ENCODE measurements around the gene SMYD2. TPM values are rescaled to one million over a fixed set of nuclear protein-coding genes. Genes with fewer than 3 reads are reported as not detected.

Gene SMYD2
- total RNA-seq, 1 experiment from 2014 or later = 27.2 TPM

GRCh38 chr1:214316593-214316992 is 35.6 kb downstream of the SMYD2 start:
- Histone ChIP-seq H3K9me2 (ENCODE audit: insufficient read depth) (no peaks in the 10 kb centered on the region), H3K79me2 (ENCODE audit: insufficient read depth, low read length) (no peaks in the 10 kb centered on the region), H3K9me3 (ENCODE audit: control insufficient read depth in 1 of 2, insufficient read depth in 1 of 2, low read depth in 1 of 2, low read length in 2 of 2) (no peaks in the 10 kb centered on the region), H4K20me1 (ENCODE audit: insufficient read depth) (no peaks in the 10 kb centered on the region), H3K36me3 (ENCODE audit: control insufficient read depth in 1 of 2, insufficient read depth in 2 of 2, low read length in 2 of 2) (no peaks in the 10 kb centered on the region), H3K27me3 (ENCODE audit: insufficient read depth, low read length) (no peaks in the 10 kb centered on the region), H3K4me1 (ENCODE audit: control insufficient read depth in 1 of 2, insufficient read depth in 2 of 2, low read length in 2 of 2) (no peaks in the 10 kb centered on the region), H3K27ac (ENCODE audit: low read depth, low read length) (no peak overlapping the region), H2AFZ (ENCODE audit: low read depth, low read length, poor library complexity, severe bottlenecking) (no peak overlapping the region), H3K4me2 (ENCODE audit: low read length) (no peak overlapping the region), H3K9ac (ENCODE audit: low read length) (no peak overlapping the region), H3K4me3 (replicated peaks in 1 of 2; ENCODE audit: low read depth in 1 of 2, low read length in 2 of 2) (no peak overlapping the region)
- no TSS peak for BruUV-seq (replicated peaks)
- ChIA-PET RAD21 (ENCODE audit: low non-redundant PET in 1 of 2, low total read pairs in 2 of 2, uncharacterized antibody in 2 of 2, unreplicated experiment in 2 of 2) (no interaction called here), CTCF (interaction anchor here (1.4 kb wide), 1 partner anchor 16 kb away, joined by 7 read pairs; no protein-coding TSS in a partner anchor), POLR2A (no interaction called here)
- ATAC-seq (no peak), DNase-seq (ENCODE audit: low read depth, low spot score) (no peak)
- intact Hi-C loops (cut with micrococcal nuclease) = no loop called here
- no peak for TF ChIP-seq ELF1 (IDR thresholded peaks at IDR 0.05; ENCODE audit: borderline replicate concordance, low read depth)

- RAD21 ChIA-PET (ENCODE audit: low non-redundant PET in 1 of 2, low total read pairs in 2 of 2, uncharacterized antibody in 2 of 2, unreplicated experiment in 2 of 2) = no interaction called here
- ATAC-seq = no peak
- CTCF ChIA-PET = interaction anchor here (0.9 to 2.3 kb wide), 3 partner anchors 15 to 103 kb away, joined by 3 to 8 read pairs (median 7); no protein-coding TSS in a partner anchor
- Histone ChIP-seq H3K9me2 (ENCODE audit: insufficient read depth) (no peaks in the 10 kb centered on the region), H3K27me3 (ENCODE audit: insufficient read depth, low read length) (no peaks in the 10 kb centered on the region), H3K9ac (ENCODE audit: low read length) (no peak overlapping the region), H3K79me2 (ENCODE audit: insufficient read depth, low read length) (no peaks in the 10 kb centered on the region), H2AFZ (ENCODE audit: low read depth, low read length, poor library complexity, severe bottlenecking) (no peak overlapping the region), H3K9me3 (ENCODE audit: control insufficient read depth in 1 of 2, insufficient read depth in 1 of 2, low read depth in 1 of 2, low read length in 2 of 2) (no peaks in the 10 kb centered on the region), H3K27ac (ENCODE audit: low read depth, low read length) (no peak overlapping the region), H3K4me3 (replicated peaks in 1 of 2; ENCODE audit: low read depth in 1 of 2, low read length in 2 of 2) (no peak overlapping the region), H3K36me3 (ENCODE audit: control insufficient read depth in 1 of 2, insufficient read depth in 2 of 2, low read length in 2 of 2) (no peaks in the 10 kb centered on the region), H4K20me1 (ENCODE audit: insufficient read depth) (no peaks in the 10 kb centered on the region), H3K4me1 (ENCODE audit: control insufficient read depth in 1 of 2, insufficient read depth in 2 of 2, low read length in 2 of 2) (no peaks in the 10 kb centered on the region), H3K4me2 (ENCODE audit: low read length) (no peak overlapping the region)
- intact Hi-C loops (cut with micrococcal nuclease) = no loop called here
- BruUV-seq (replicated peaks) = no TSS peak
- POLR2A ChIA-PET = no interaction called here
- no peak for DNase-seq (ENCODE audit: low read depth, low spot score)
- no peak for TF ChIP-seq TCF7L2 (IDR thresholded peaks at IDR 0.05; ENCODE audit: borderline replicate concordance, extremely low read depth, insufficient read depth, insufficient read length)
- no peak for TF ChIP-seq CTCF (IDR thresholded peaks at IDR 0.05 in 2 of 3, conservative IDR thresholded peaks at IDR 0.05 in 1 of 3; ENCODE audit: borderline replicate concordance in 1 of 3, insufficient read depth in 1 of 3, low read depth in 2 of 3, low read length in 2 of 3)
- no peak for TF ChIP-seq SRF (IDR thresholded peaks at IDR 0.05; ENCODE audit: low read depth)
- TF ChIP-seq SIN3A (IDR thresholded peaks at IDR 0.05; ENCODE audit: low read depth) = no peak
- no peak for TF ChIP-seq ZNF274 (IDR thresholded peaks at IDR 0.05; ENCODE audit: low read depth, low read length)
- TF ChIP-seq JUND (IDR thresholded peaks at IDR 0.05) = no peak
- no peak for TF ChIP-seq RAD21 (IDR thresholded peaks at IDR 0.05; ENCODE audit: low read depth)
- TF ChIP-seq ATF3 (IDR thresholded peaks at IDR 0.05) = no peak
- TF ChIP-seq CBX3 (IDR thresholded peaks at IDR 0.05; ENCODE audit: low read depth) = no peak
- TF ChIP-seq EGR1 (IDR thresholded peaks at IDR 0.05; ENCODE audit: low read depth) = no peak
- no peak for TF ChIP-seq ZFX (IDR thresholded peaks at IDR 0.05)
- TF ChIP-seq POLR2A (IDR thresholded peaks at IDR 0.05; ENCODE audit: borderline replicate concordance, extremely low read depth, insufficient read depth, insufficient read length) = no peak
- no peak for TF ChIP-seq FOSL1 (IDR thresholded peaks at IDR 0.05; ENCODE audit: low read depth)
- no peak for TF ChIP-seq EZH2 (IDR thresholded peaks at IDR 0.05)
- no peak for TF ChIP-seq POLR2AphosphoS5 (IDR thresholded peaks at IDR 0.05; ENCODE audit: low read depth, low read length)
- no peak for TF ChIP-seq YY1 (IDR thresholded peaks at IDR 0.05; ENCODE audit: extremely low read depth, insufficient replicate concordance, low read depth, low read length)
- TF ChIP-seq MAX (IDR thresholded peaks at IDR 0.05) = no peak
- TF ChIP-seq SP1 (IDR thresholded peaks at IDR 0.05; ENCODE audit: low read depth) = no peak
Measured at GRCh38 chr1:214317300-214317699, 36.3 kb downstream of the SMYD2 start.
